ENCODE results near the gene POF1B. TPM values are rescaled to one million over a fixed set of nuclear protein-coding genes. Genes with fewer than 3 reads are reported as not detected.

Gene POF1B
- total RNA-seq, 1 donor from 2014 or later, result not detected

DNA sequence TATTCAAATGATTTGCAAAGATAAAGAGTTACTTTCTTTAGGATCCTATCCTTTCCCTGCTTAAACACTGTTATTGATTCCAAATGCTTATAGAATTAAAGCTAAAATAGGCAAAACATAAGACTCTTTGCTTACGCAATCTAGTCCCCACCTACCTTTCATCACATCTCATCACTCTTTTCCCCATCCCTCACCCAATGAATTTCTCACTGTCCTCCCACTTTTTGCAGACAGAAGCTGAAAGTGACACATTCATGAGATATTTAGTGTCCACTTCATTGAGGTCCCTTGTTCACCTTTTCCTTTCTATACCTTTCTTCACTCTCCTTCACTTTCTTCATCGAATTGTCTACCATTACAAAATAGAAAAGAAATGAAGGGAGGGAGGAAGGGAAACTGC lies 136.3 kb downstream of the POF1B start:
- DNase-seq (ENCODE audit: low read depth), result no peak

Other genes starting within 250 kb of the POF1B start
- not detected in 2 replicates for gene SATL1, start 135.9 kb downstream of the POF1B start, total RNA-seq
- gene ZNF711, start 135.7 kb downstream of the POF1B start, total RNA-seq, result 2.1 and 3.6 TPM in 2 replicates